Hypothalamus (tissue), 51 donors: Measurements from ENCODE around the gene SLC26A1.
"Not testable (repeated sequence)": the region's sequence is repeated elsewhere in the genome, so short reads cannot be mapped to it uniquely, and the experiment has no call there.

ENCODE experiments used
- DNase-seq, 51 donors: peaks; one replicate each; lab custom pipeline; 2025; lab: John Stamatoyannopoulos, UW

SLC26A1 gene

GRCh38 chr4:987624-988513 is 5.3 kb downstream of the SLC26A1 start:
- no peak for DNase-seq

- DNase-seq, result peak; percentile 34 to 88 (median 72)
Measured at GRCh38 chr4:986879-987623, 6.2 kb downstream of the SLC26A1 start, which contains the start of gene IDUA. Gene IDUA (plus strand): TSS chr4:987044. CDS start chr4:987085, 41 bp downstream.

GRCh38 chr4:986428-986878 is 6.8 kb downstream of the SLC26A1 start:
- peak in 1 of 51 donors; percentile 45 for DNase-seq

GRCh38 chr4:985123-985830 is 7.9 kb downstream of the SLC26A1 start:
- peak in 12 of 51 donors; percentile 4 to 48 (median 26) for DNase-seq

- no peak for DNase-seq
Measured at GRCh38 chr4:984336-985054, 8.7 kb downstream of the SLC26A1 start.

- DNase-seq, result no peak
Measured at GRCh38 chr4:982814-983213, 10.4 kb downstream of the SLC26A1 start.

- no peak for DNase-seq
Measured at GRCh38 chr4:982291-982690, 10.9 kb downstream of the SLC26A1 start.

- no peak for DNase-seq
Measured at GRCh38 chr4:978957-979701, 14.1 kb downstream of the SLC26A1 start.

- not testable (repeated sequence) for DNase-seq
Measured at GRCh38 chr4:976016-976415, 17.2 kb downstream of the SLC26A1 start.

GRCh38 chr4:974668-975067 is 18.5 kb downstream of the SLC26A1 start:
- DNase-seq, result no peak

GRCh38 chr4:973431-974397 is 19.5 kb downstream of the SLC26A1 start, which contains the start of gene DGKQ:
Gene DGKQ (minus strand): TSS chr4:973569. CDS start chr4:973482, 87 bp downstream.
- DNase-seq, result peak; percentile 18 to 94 (median 79)

- DNase-seq, result peak in 3 of 51 donors; percentile 14 to 19 (median 16)
Measured at GRCh38 chr4:972651-973424, 20.4 kb downstream of the SLC26A1 start.

- no peak for DNase-seq
Measured at GRCh38 chr4:971666-972500, 21.3 kb downstream of the SLC26A1 start.

- DNase-seq, result no peak
Measured at GRCh38 chr4:970854-971520, 22.2 kb downstream of the SLC26A1 start.

GRCh38 chr4:970046-970745 is 23.0 kb downstream of the SLC26A1 start:
- DNase-seq, result no peak
